Measurements from ENCODE around the gene IFI27L2.

IFI27L2 gene

DNA sequence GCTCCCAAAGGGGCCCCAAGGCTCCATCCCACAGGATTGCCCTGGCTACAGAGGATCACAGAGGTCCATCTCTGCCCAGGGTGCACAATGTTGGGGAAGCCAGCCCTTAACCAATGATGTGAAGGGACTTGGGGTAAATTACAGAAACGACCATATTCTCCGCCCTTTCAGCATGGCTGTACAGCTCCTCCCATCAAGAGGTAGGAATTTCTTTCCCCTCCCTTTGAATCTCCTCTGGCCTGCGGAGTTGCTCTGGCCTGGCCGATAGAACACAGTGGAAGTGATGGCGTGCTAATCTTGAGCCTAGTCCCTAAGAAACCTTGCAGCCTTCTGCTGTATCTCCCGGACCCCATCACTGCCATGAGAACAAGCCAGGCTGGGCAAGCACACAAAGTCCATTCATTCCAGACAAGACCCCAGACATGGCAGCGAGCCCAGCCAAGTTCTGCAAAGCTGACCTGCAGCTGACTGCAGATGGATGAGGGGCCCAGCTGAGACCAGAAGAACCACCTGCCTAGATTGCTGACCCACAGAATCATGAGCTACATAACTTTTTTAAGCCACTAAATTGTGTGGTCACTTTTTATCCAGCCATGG is 25.8 kb downstream of the IFI27L2 start:
- in situ Hi-C loops (cut with MboI; ENCODE audit: low sequenced_read_pairs): no loop called here

DNA sequence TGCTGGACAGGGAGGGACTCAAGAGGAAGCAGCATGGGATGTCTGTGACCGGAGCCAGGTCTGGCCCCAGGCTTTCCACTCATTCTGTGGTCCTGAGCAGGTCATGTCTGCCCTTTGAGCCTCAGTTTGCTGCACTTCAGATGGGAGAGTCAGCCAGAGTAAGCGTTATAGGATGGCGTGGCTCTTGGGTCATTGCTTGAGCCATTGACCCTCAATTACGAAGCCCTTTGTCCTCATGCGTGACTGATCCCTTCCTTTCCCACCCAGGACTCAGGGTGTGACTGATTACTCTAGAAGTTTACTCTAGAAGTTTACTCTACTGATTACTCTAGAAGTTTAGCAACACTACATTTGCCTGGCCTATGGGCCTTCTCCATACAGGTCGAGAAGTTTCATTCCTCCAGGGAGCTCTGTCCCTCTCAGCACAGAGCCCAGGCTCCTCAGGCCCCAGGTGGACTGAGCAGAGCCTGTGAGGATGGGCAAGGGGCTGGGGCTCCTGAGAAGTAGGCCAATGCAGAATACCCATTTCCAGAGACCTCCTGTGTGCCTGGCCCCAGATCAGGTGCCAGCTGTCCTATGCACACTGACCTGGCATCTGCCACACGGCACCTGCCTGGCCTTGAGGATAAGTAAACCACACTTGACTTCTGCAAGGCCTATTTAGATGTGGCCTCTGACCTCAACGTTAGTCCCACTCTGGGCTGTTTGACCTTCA is 26.5 kb downstream of the IFI27L2 start:
- in situ Hi-C loops (cut with MboI; ENCODE audit: low sequenced_read_pairs): no loop called here

DNA sequence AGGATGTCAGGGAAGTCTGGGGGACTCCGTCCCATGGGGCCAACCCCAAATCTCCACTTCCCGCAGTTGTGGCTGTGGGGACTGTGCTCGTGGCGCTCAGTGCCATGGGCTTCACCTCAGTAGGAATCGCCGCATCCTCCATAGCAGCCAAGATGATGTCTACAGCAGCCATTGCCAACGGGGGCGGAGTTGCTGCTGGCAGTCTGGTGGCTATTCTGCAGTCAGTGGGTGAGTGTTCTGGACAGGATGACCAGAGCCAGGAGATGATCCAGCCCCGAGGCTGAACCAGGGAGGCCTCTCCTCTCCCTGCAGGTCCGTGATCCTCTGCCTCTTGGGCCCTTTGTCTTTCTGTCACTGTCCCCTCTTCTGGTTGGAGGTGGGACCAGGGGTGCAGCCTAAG is 27.7 kb downstream of the IFI27L2 start:
- in situ Hi-C loops (cut with MboI; ENCODE audit: low sequenced_read_pairs): no loop called here

DNA sequence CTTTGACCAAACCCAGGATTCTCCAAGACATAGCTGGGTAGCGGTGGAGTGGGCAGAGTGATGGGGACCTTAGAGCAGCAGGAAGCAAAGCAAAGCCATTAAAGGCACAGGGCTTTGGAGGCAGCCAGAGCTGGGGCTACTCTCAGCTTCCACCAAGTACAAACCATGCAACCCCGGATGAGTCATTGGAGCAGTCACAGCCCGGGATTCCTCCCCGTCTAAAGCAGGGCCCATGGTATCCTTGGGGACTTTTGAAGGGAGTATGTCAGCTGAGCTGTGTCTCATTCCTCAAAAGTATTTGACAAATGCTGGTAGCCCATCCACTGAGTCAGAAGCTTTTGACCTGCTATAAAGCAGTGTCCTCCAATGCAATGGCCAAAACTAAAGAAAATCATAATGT is 28.6 kb downstream of the IFI27L2 start:
- in situ Hi-C loops (cut with MboI; ENCODE audit: low sequenced_read_pairs): no loop called here

DNA sequence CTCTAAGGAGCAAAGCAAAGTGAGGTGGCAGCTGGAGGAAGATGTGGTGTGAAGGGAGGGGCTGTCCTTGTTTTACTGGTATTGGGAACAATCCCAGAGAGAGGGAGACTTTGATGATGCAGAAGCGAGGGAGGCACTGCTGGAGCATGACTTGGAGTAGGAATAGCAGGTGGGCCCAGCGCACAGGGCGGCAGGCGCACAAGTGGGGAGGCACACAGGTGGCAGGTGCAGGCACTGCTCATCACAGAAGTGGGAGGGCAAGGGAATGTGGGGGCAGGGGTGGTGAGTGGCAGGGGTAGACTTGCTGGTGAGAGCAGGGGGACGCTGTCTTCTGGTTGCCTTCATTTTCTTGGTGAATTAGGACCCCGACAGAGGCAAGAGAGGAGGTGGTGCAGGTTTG is 30.4 kb downstream of the IFI27L2 start:
- in situ Hi-C loops (cut with MboI; ENCODE audit: low sequenced_read_pairs): no loop called here

DNA sequence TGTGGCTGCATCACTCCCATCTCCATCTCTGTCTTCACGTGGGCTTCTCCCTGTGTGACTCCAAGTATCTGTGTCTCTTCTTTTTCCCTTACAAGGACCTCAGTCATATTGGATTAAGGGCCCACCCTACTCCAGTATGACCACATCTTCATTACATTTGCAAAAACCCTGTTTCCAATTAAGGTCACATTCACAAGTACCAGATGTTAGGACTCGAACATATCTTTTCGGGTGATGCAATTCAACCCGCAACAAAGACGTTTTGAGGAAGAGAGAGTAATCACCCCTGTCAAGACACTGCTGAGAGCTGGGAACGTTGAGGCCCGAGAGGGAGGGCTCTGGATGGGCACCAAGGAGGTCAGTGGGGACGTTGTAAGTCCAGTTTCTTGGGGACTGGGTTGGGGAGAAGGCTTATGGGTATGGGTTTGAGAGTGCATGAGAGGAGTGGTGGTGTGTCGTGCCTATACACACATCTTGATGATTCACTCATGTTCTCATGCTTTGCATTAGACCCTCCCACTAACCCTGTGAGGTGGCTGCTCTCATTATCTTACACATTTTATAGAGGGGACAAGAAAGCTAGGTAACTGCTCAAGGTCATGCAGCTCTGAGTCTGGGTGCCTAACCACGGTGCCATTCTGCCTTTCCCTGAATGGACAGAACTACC is 30.9 kb downstream of the IFI27L2 start:
- in situ Hi-C loops (cut with MboI; ENCODE audit: low sequenced_read_pairs): no loop called here

DNA sequence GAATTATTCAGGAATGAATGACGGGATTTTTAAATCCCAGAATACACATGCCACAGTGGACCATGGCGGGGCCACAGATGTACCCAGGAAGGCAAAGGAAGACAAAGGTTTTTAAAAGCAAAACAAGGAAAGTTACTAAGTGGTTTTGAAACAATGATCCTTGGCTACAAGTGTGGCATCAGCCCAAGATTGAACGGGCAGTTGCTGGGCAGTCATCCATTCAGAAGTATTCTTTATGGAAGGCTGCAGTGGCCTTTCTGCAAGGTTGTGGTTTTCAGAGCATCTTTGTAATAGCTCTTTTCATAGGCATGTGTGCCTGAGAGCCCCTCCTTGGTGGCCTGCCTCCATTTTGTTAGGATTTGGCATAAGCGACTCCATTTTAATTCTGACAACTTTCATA is 32.3 kb downstream of the IFI27L2 start:
- in situ Hi-C loops (cut with MboI; ENCODE audit: low sequenced_read_pairs): no loop called here

DNA sequence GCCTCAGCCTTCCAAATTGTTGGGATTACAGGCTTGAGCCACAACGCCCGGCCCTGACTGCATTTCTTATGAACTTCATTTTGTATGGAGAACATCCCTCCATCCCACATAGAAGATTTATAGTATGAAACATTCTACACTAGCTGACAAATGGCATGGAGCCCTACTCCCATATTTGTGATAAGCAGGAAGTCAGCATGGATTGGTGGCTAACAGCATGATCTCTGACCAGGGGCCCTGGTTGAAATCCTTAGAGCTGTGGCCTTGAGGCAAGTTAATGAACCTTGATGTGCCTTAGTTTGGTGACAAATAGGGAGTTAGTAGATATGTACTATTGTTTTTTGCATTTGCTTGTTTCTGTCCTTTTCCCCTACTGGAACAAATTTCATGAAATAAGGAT is 36.0 kb downstream of the IFI27L2 start:
- in situ Hi-C loops (cut with MboI; ENCODE audit: low sequenced_read_pairs): no loop called here

DNA sequence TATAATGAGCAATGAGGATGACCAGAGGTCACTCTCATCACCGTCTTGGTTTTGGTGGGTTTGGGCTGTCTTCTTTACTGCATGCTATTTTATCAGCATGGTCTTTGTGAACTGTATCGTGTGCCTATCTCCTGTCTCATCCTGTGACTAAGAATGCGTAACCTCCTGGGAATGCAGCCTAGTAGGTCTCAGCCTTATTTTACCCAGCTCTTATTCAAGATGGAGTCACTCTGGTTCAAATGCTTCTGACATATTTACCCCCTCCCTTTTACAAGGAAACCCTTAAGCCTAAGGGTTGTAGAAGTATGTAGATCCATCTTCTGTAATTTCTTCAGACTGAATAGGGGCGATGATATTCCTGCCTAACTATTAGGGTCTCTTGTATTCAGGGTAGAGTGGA is 39.9 kb downstream of the IFI27L2 start:
- in situ Hi-C loops (cut with MboI; ENCODE audit: low sequenced_read_pairs): no loop called here

DNA sequence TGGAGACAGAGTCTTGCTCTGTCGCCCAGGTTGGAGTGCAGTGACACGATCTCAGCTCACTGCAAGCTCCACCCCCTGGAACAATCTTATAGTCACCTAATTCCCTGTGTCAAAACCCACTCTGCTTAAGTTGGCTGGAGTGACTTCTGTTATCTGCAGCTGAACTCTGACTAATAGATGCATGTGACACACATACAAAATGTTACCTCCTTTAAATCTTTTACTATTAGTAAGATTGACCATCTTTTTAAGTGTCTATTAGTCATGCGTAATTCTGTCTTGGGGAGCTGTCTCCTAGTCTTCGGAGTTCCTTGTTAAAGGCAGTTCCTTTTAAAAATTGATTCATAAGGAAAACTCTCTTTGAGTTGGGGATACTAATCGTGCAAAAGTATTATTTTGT is 40.9 kb downstream of the IFI27L2 start:
- in situ Hi-C loops (cut with MboI; ENCODE audit: low sequenced_read_pairs): no loop called here

DNA sequence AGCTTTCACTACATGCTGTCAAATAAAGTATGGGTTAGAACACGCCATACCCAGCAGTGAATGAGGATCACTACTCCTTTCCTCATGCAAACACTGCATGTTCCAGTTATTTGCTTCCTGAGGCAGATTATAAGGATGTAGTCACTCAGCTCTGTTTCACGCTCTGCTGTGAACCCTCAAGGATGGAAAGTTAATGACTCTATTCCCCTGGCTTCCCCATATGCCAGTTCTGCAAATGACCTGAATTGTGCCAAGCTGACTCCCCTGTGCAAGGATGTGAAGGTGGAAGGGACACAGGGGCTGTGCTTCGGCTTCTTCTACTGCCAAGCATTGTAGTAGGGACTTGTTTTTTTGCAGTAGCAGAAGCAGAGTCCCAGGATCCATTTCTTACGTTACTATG is 41.5 kb downstream of the IFI27L2 start:
- in situ Hi-C loops (cut with MboI; ENCODE audit: low sequenced_read_pairs): no loop called here

DNA sequence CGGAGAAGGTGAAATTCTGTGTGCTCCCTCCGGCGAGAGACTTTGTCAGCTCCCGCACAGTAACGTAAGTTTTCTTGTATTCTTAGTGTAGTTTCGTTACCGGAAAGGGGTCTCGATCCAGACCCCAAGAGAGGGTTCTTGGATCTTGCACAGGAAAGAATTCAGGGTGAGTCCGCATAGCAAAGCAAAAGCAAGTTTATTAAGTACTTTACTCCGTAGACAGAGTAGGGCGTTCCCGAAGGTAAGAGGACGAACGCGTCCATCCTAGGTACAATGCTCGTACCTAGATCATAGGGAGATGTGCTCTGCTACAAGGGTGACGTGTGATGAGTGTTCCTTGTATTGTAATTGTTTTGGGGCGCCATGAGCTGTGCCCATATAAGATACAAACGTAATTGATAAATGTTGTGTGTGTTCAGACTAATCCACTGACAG is 48.0 kb downstream of the IFI27L2 start:
- in situ Hi-C loops (cut with MboI; ENCODE audit: low sequenced_read_pairs): no loop called here

DNA sequence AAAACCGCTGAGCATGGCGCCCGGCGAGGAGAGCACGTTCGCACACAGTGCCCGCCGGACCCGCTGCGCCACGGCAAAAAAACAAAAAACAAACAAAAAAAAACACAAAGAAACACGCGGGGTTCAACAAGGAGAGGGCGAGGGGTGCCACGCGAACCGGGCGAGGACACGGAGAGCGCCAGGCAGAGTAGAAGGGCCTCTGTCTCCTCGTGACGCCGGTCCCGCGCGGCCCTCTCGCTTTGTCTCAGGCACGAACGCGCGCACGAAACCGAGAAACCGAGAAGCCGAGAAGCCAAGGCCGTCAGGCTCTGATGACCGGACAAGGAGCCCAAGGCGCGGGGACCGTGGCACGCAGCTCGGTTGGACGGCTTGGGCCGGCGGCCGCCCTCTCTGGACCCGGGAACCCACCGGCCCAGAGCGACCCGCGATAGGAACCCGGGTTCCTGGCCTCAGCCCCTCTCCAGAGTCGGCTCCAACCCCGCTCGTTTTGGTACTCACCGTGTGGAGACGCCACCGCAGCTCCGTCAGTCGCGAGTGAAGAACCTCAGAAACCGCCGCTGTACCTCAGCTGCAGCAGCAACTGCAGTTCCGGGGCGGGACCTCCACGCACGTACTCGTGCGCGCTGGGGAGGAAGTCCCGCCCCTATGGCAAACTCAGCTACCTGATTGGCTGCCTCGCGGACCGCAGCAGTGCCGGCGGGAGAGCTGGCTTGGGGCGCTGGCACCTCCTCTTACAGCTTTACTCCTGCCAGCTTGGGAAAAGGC is 48.6 kb downstream of the IFI27L2 start, which contains the start of the genes DDX24 and IFI27L1:
TSS of gene DDX24 (minus strand) at position 582 of the 765 bp plus-strand sequence. CDS start 1,460 bp downstream, outside the sequence.
TSS of gene IFI27L1 (plus strand) at position 690 of the 765 bp plus-strand sequence. CDS start 15,628 bp downstream, outside the sequence.
- in situ Hi-C loops (cut with MboI; ENCODE audit: low sequenced_read_pairs): no loop called here

DNA sequence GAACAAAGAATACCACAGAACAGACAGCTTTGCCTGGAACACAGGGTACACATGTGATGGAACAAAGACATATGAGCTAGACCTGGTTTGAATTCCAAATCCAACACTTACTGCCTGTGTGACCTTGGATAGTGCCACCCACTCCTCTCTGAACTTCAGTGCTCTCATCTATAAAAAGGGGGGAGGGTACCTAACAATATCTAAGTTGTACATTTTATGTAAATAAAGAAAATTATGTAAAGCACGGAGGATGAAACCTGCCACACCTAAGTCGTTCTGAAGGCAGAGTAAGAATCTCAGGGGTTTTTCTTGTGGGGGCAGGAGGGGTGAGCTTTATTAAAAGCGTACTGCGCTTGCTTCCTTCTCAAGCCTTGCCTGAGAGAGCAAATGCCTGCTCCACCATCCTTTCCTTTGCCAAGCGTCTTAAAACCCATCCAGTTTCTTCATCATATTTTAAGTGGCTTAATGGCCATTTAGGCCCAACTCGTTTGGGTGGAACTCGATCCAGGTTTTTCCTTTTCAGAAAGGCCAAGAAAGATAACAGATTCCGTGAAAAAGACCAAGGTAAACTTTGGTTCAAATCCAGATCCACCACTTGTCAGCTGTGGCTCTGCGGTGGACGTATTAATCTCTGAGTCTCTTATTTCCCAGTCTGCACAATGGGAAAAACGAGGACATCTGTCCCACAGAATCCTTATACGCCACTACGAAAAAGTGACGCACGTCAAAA is 49.3 kb downstream of the IFI27L2 start:
- in situ Hi-C loops (cut with MboI; ENCODE audit: low sequenced_read_pairs): no loop called here

DNA sequence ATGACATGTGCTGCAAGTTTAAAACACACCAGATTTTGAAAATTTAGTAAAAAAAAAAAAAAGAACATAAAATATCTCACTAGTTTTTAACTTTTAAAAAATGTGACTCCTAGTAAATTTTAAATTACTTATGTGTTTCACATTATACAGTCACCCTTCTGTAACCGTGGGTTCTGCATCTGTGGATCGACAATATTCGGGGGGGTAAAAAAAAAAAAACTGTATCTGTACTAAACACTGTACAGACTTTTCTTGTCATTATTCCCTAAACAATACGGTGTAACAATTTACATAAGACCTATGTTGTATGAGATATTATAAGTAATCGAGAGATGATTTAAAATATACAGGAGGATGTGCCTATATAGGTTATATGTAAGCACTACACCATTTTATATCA is 51.6 kb downstream of the IFI27L2 start:
- in situ Hi-C loops (cut with MboI; ENCODE audit: low sequenced_read_pairs): no loop called here
